Activated naive CD4-positive, alpha-beta T cell treated with Interleukin-2 at 50 U/mL for 16 hours (primary cell): ENCODE data around the gene ABCG5.
A peak's percentile ranks its signal among the peaks of the same experiment; 100 is the strongest.

ENCODE experiments used
- DNase-seq: peaks from one replicate; pipeline ENCODE4 v3.0.0-alpha.2; 2020

ABCG5 gene

GRCh38 chr2:43838560-43839267 lies at the start of gene ABCG5, which contains the start of gene ABCG8:
Gene ABCG5, minus strand, starts transcription at chr2:43838839. Its CDS starts 160 bp downstream, at chr2:43838679.
Gene ABCG8, plus strand, starts transcription at chr2:43838971. Its CDS starts 83 bp downstream, at chr2:43839054.
- no peak for DNase-seq

GRCh38 chr2:43887176-43887575 lies 48.5 kb upstream of the ABCG5 start:
- no peak for DNase-seq

- DNase-seq: no peak
Measured at GRCh38 chr2:43885132-43885632, 46.5 kb upstream of the ABCG5 start.

- no peak for DNase-seq
Measured at GRCh38 chr2:43884689-43885088, 46.0 kb upstream of the ABCG5 start.

- DNase-seq: no peak
Measured at GRCh38 chr2:43882312-43882711, 43.7 kb upstream of the ABCG5 start.

- no peak for DNase-seq
Measured at GRCh38 chr2:43880952-43881351, 42.3 kb upstream of the ABCG5 start.

- DNase-seq: no peak
Measured at GRCh38 chr2:43880471-43880870, 41.8 kb upstream of the ABCG5 start.

GRCh38 chr2:43879261-43879660 lies 40.6 kb upstream of the ABCG5 start:
- DNase-seq: no peak

GRCh38 chr2:43877782-43878464 lies 39.3 kb upstream of the ABCG5 start:
- peak; percentile 68 for DNase-seq

GRCh38 chr2:43874776-43875451 lies 36.3 kb upstream of the ABCG5 start:
- DNase-seq: no peak

GRCh38 chr2:43872151-43872550 lies 33.5 kb upstream of the ABCG5 start:
- no peak for DNase-seq

GRCh38 chr2:43855292-43855691 lies 16.7 kb upstream of the ABCG5 start:
- no peak for DNase-seq

GRCh38 chr2:43854671-43855070 lies 16.0 kb upstream of the ABCG5 start:
- DNase-seq: no peak

GRCh38 chr2:43853141-43854081 lies 14.8 kb upstream of the ABCG5 start:
- DNase-seq: no peak

GRCh38 chr2:43852196-43852730 lies 13.6 kb upstream of the ABCG5 start:
- no peak for DNase-seq

- no peak for DNase-seq
Measured at GRCh38 chr2:43851011-43851980, 12.7 kb upstream of the ABCG5 start.

- DNase-seq: no peak
Measured at GRCh38 chr2:43848214-43848613, 9.6 kb upstream of the ABCG5 start.

GRCh38 chr2:43846140-43846793 lies 7.6 kb upstream of the ABCG5 start:
- DNase-seq: no peak

GRCh38 chr2:43845181-43845580 lies 6.5 kb upstream of the ABCG5 start:
- no peak for DNase-seq

- DNase-seq: no peak
Measured at GRCh38 chr2:43842866-43843226, 4.2 kb upstream of the ABCG5 start.
